Activated B cell treated with CpG ODN at 0.5 μM for 24 hours (primary cell): ENCODE measurements around the gene ARHGAP10. TPM values are rescaled to one million over a fixed set of nuclear protein-coding genes. Genes with fewer than 3 reads are reported as not detected.

Experiments
- ATAC-seq: fragments of 200-7000 bp; cut with Tn5 transposase; one replicate; pipeline ENCODE4 v1.10.0; 2021; ENCODE audit warnings: low read depth, mild to moderate bottlenecking, moderate library complexity
- CTCF ChIA-PET: fragments of 350-600 bp; sonication (Branson Sonifier 250); formaldehyde crosslinking; loops from one replicate; lab custom pipeline; 2021; ENCODE audit warnings: antibody characterized with exemption; lab: Charles Lee
- POLR2A ChIA-PET: fragments of 350-600 bp; sonication (Branson Sonifier 250); formaldehyde crosslinking; loops from one replicate; lab custom pipeline; 2021; ENCODE audit warnings: antibody characterized with exemption; lab: Charles Lee
- DNase-seq: peaks from one replicate; pipeline ENCODE4 v3.0.0; 2022
- H3K27ac Mint-ChIP-seq: one replicate; pipeline ENCODE4 v1.8.0; 2020; ENCODE audit warnings: mixed read lengths
- H3K27me3 Mint-ChIP-seq: one replicate; pipeline ENCODE4 v1.8.0; 2021; ENCODE audit warnings: mixed read lengths
- H3K36me3 Mint-ChIP-seq: one replicate; pipeline ENCODE4 v1.8.0; 2021; ENCODE audit warnings: low read depth, mixed read lengths
- H3K4me1 Mint-ChIP-seq: one replicate; pipeline ENCODE4 v1.8.0; 2021; ENCODE audit warnings: mixed read lengths
- H3K4me3 Mint-ChIP-seq: one replicate; pipeline ENCODE4 v1.8.0; 2020; ENCODE audit warnings: mild to moderate bottlenecking, mixed read lengths
- H3K9me3 Mint-ChIP-seq: one replicate; pipeline ENCODE4 v1.8.0; 2020; ENCODE audit warnings: mixed read lengths
- intact Hi-C: fragments of 100-400 bp; cut with micrococcal nuclease; formaldehyde crosslinking; loops from one replicate; pipeline ENCODE4 v1.15.1; 2024
- total RNA-seq: library from RNA; stranded (reverse); gene quantifications from 2 replicates; pipeline ENCODE4 v1.2.3, GENCODE V29; 2022
- TF ChIP-seq, protein P1 (sequence below): fragments of 200-600 bp; IDR thresholded peaks from one replicate; pipeline ENCODE4 v1.8.0; 2022; ENCODE audit warnings: antibody characterized with exemption, mild to moderate bottlenecking

Gene ARHGAP10
- total RNA-seq, 1 donor from 2014 or later, result 0.60 TPM

DNA sequence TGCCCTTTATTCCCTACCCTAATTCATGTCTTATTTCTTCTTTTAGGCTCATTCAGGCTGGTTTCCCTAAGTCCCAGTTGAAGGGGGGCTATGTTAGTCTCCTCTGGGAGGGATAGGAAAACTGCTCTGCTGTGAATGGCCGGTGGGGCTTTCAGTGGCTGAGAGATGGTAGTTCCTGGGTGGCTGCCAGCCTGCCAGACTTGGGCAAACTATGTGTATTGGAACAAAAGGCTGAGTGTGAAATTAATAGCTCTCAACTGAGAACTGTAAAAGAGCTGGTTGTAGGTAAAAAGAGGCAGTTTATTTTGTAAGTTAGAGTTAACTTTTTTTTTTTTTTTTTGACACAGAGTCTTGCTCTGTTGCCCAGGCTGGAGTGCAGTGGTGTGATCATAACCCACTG, 28.8 kb downstream of the ARHGAP10 start:
- no peak overlapping the region for H3K27ac Mint-ChIP-seq
- intact Hi-C loops, result no loop called here
- no peaks in the 10 kb centered on the region for H3K9me3 Mint-ChIP-seq
- ChIA-PET CTCF (interaction anchor here (0.9 kb wide), 1 partner anchor 106 kb away, joined by 3 read pairs; no protein-coding TSS in a partner anchor), POLR2A (no interaction called here)
- TF ChIP-seq, protein P1, sequence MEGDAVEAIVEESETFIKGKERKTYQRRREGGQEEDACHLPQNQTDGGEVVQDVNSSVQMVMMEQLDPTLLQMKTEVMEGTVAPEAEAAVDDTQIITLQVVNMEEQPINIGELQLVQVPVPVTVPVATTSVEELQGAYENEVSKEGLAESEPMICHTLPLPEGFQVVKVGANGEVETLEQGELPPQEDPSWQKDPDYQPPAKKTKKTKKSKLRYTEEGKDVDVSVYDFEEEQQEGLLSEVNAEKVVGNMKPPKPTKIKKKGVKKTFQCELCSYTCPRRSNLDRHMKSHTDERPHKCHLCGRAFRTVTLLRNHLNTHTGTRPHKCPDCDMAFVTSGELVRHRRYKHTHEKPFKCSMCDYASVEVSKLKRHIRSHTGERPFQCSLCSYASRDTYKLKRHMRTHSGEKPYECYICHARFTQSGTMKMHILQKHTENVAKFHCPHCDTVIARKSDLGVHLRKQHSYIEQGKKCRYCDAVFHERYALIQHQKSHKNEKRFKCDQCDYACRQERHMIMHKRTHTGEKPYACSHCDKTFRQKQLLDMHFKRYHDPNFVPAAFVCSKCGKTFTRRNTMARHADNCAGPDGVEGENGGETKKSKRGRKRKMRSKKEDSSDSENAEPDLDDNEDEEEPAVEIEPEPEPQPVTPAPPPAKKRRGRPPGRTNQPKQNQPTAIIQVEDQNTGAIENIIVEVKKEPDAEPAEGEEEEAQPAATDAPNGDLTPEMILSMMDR, result no peak
- no peak overlapping the region for H3K4me3 Mint-ChIP-seq
- no peaks in the 10 kb centered on the region for H3K36me3 Mint-ChIP-seq
- ATAC-seq, result no peak
- H3K4me1 Mint-ChIP-seq, result no peaks in the 10 kb centered on the region
- H3K27me3 Mint-ChIP-seq, result no peaks in the 10 kb centered on the region
- DNase-seq, result no peak

DNA sequence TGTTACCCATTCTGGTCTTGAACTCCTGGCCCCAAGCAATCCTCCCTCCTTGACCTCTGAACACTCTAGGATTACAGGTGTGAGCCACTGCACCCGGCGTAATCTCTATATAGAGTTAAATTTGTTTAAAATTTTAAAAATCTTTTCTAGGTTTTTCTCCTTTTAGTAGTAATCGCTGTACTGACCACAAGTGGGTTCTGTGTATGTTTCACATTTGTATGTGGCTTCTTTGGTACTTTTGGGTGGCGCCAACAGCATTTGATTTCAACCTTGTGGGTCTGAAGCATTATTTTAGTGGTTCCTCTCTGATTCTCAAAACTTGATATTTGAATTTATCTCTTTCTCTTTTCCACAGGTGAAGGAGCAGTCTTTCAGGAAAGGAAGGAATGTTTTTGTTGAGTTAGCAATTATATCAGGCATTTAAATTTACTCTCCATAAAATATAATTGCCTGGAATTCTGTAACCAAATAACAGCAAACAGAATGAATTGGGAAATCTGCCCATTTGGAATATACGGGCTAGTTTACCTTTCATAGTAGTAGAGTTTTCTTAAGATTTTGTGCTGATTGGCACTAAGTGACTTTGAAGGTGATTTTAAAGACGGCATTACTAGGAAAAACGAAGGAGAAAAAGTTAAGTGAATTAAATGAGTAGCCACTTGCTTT, 29.5 kb downstream of the ARHGAP10 start:
- TF ChIP-seq, protein P1, result no peak
- Mint-ChIP-seq H3K9me3 (no peaks in the 10 kb centered on the region), H3K27ac (no peak overlapping the region), H3K4me1 (no peaks in the 10 kb centered on the region), H3K27me3 (no peaks in the 10 kb centered on the region), H3K36me3 (no peaks in the 10 kb centered on the region), H3K4me3 (no peak overlapping the region)
- CTCF ChIA-PET, result no interaction called here
- intact Hi-C loops, result no loop called here
- no peak for ATAC-seq
- POLR2A ChIA-PET, result no interaction called here
- no peak for DNase-seq

DNA sequence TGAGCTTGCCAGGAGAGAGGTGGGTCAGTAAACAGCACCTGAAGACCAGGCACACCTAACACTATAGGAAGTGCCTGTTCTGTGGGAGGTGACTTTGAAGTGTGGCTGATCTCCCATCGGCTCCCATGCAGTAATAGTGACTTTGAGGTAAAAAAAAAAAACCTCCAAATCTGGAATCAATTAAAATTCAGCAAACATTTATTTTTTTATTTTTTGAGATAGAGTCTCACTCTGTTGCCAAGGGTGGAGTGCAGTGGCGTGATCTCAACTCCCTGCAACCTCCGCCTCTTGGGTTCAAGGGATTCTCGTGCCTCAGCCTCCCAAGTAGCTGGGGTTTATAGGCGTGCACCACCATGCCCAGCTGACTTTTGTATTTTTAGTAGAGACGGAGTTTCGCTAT, 32.4 kb downstream of the ARHGAP10 start:
- Mint-ChIP-seq H3K4me3 (no peak overlapping the region), H3K36me3 (no peaks in the 10 kb centered on the region)
- TF ChIP-seq, protein P1, result no peak

DNA sequence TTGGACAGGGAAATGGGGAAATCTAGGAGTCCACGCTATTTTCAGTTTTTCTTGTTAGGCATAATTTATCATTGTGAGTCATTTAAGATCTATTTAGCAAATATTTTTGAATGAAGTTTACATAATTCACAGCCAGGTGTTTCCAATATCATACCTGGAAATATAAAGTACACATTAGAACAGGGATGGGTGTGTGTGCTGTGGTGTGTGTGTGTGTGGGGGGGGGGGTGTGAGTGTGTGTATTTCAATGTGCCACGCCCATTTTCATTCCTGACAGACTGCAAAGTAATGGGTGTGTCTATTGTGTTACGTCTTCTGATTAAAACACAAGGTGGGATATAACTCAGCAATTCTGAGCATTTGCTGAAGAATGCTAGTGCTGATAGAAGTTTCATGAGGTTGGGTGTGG, 33.2 kb downstream of the ARHGAP10 start:
- TF ChIP-seq, protein P1, result no peak
- Mint-ChIP-seq H3K9me3 (no peaks in the 10 kb centered on the region), H3K4me3 (no peak overlapping the region), H3K36me3 (no peaks in the 10 kb centered on the region), H3K4me1 (no peaks in the 10 kb centered on the region), H3K27me3 (no peaks in the 10 kb centered on the region), H3K27ac (no peak overlapping the region)
- POLR2A ChIA-PET, result no interaction called here
- DNase-seq (no peak), ATAC-seq (no peak)
- CTCF ChIA-PET, result no interaction called here
- intact Hi-C loops, result no loop called here

More for the DNA sequence above, 32.4 kb downstream of the ARHGAP10 start:
- DNase-seq (no peak), ATAC-seq (no peak)
- no peaks in the 10 kb centered on the region for H3K9me3 Mint-ChIP-seq
- H3K4me1 Mint-ChIP-seq, result no peaks in the 10 kb centered on the region
- no peaks in the 10 kb centered on the region for H3K27me3 Mint-ChIP-seq
- intact Hi-C loops, result no loop called here
- POLR2A ChIA-PET, result no interaction called here
- CTCF ChIA-PET, result no interaction called here
- no peak overlapping the region for H3K27ac Mint-ChIP-seq

DNA sequence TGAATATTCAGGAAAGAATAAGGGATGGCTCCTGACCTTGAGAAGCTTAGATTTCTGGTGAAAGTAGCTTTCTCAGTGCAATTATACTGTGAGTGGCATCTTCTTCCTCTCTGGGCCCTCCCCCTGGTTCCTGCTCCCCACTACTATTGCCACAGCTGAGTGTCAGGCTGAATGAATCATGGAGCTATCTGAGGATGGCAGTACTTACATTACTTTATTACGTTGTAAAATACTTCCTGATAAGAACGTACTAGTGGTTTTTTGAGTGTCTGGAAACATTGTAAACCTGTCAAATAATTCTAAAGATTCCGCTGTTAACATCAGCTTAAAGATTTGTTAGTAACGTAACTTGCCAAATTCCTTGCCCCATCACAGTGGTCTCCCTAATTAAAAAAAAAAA, 36.2 kb downstream of the ARHGAP10 start:
- no peaks in the 10 kb centered on the region for H3K9me3 Mint-ChIP-seq
- DNase-seq, result no peak
- POLR2A ChIA-PET, result no interaction called here
- H3K4me1 Mint-ChIP-seq, result no peaks in the 10 kb centered on the region
- H3K36me3 Mint-ChIP-seq, result no peaks in the 10 kb centered on the region
- H3K27me3 Mint-ChIP-seq, result no peaks in the 10 kb centered on the region
- no peak for ATAC-seq
- TF ChIP-seq, protein P1, result no peak
- no peak overlapping the region for H3K4me3 Mint-ChIP-seq
- intact Hi-C loops, result no loop called here
- no peak overlapping the region for H3K27ac Mint-ChIP-seq
- CTCF ChIA-PET, result no interaction called here
